CD14-positive monocyte (primary cell): Measurements from ENCODE around the gene IZUMO2. TPM values are rescaled to one million over a fixed set of nuclear protein-coding genes. Genes with fewer than 3 reads are reported as not detected.

ENCODE experiments used
- DNase-seq, 3 donors: peaks; one replicate each; pipeline ENCODE4 v3.0.0-alpha.2; 2011 to 2022
- H2AFZ ChIP-seq: 2 replicates; pipeline ENCODE4 v1.6.0; 2012; ENCODE audit warnings: mild to moderate bottlenecking, low read depth, low read length, inconsistent platforms; ENCODE audit not compliant: insufficient read depth, poor library complexity, severe bottlenecking
- H3K27ac ChIP-seq, 2 donors: 1 replicate in 1 of 2; 2 replicates in 1 of 2; pipeline ENCODE4 v1.5.1; 2012 to 2013; ENCODE audit warnings: low read length in 2 of 2, control low read depth in 1 of 2, inconsistent platforms in 1 of 2, low read depth in 1 of 2, mild to moderate bottlenecking in 1 of 2
- H3K27me3 ChIP-seq, 2 donors: one replicate each; pipeline versions ENCODE4 v1.6.0 to v1.6.1; 2011 to 2013; ENCODE audit warnings: low read length in 2 of 2; ENCODE audit not compliant: control insufficient read depth in 2 of 2, insufficient read depth in 2 of 2
- H3K36me3 ChIP-seq, 2 donors: replicated peaks in 1 of 2; 1 replicate in 1 of 2; 2 replicates in 1 of 2; pipeline versions ENCODE4 v1.5.1 to v1.6.1; 2012 to 2013; ENCODE audit warnings: low read length in 2 of 2, control low read depth in 1 of 2, inconsistent platforms in 1 of 2, mild to moderate bottlenecking in 1 of 2; ENCODE audit not compliant: insufficient read depth in 2 of 2, control insufficient read depth in 1 of 2
- H3K4me1 ChIP-seq, 2 donors: 1 replicate in 1 of 2; 2 replicates in 1 of 2; pipeline versions ENCODE4 v1.5.1 to v1.6.1; 2012 to 2013; ENCODE audit warnings: low read length in 2 of 2, control low read depth in 1 of 2, inconsistent platforms in 1 of 2, mild to moderate bottlenecking in 1 of 2, moderate library complexity in 1 of 2; ENCODE audit not compliant: insufficient read depth in 2 of 2, control insufficient read depth in 1 of 2
- H3K4me2 ChIP-seq: replicated peaks from 2 replicates; pipeline ENCODE3; 2012; ENCODE audit warnings: low read length, moderate library complexity, mild to moderate bottlenecking; ENCODE audit not compliant: poor library complexity, severe bottlenecking; ENCODE audit errors: extremely low read depth
- H3K4me3 ChIP-seq, 3 experiments: fragments of 200-600 bp in 1 of 3; sonication (generic) in 1 of 3; replicated peaks in 1 of 3; 1 replicate in 2 of 3; 2 replicates in 1 of 3; pipeline ENCODE4 v1.5.1; 2011 to 2013; ENCODE audit warnings: low read length in 3 of 3, mild to moderate bottlenecking in 3 of 3, control low read depth in 2 of 3, low read depth in 2 of 3, inconsistent platforms in 1 of 3, moderate library complexity in 1 of 3
- H3K79me2 ChIP-seq: 2 replicates; pipeline ENCODE4 v1.6.0; 2012; ENCODE audit warnings: mild to moderate bottlenecking, control low read depth, inconsistent platforms, low read length, moderate library complexity; ENCODE audit not compliant: insufficient read depth
- H3K9ac ChIP-seq: 2 replicates; pipeline ENCODE4 v1.6.0; 2017; ENCODE audit warnings: low read length, mild to moderate bottlenecking; ENCODE audit not compliant: insufficient read depth, poor library complexity, severe bottlenecking
- H3K9me3 ChIP-seq, 2 donors: replicated peaks in 1 of 2; 1 replicate in 1 of 2; 2 replicates in 1 of 2; pipeline versions ENCODE4 v1.5.1 to v1.6.1; 2012 to 2013; ENCODE audit warnings: low read length in 2 of 2, control low read depth in 1 of 2; ENCODE audit not compliant: control insufficient read depth in 1 of 2, insufficient read depth in 1 of 2
- H4K20me1 ChIP-seq: 2 replicates; pipeline ENCODE4 v1.6.0; 2012; ENCODE audit warnings: mild to moderate bottlenecking, low read length, control low read depth, moderate library complexity; ENCODE audit not compliant: insufficient read depth
- H3K27ac Mint-ChIP-seq, 7 donors: one replicate each; pipeline ENCODE4 v1.8.0; 2020; ENCODE audit warnings: mild to moderate bottlenecking in 7 of 7, mixed read lengths in 7 of 7, moderate library complexity in 6 of 7, inconsistent platforms in 2 of 7
- H3K27me3 Mint-ChIP-seq, 3 donors: one replicate each; pipeline ENCODE4 v1.8.0; 2021 to 2022; ENCODE audit warnings: low read depth in 3 of 3, mild to moderate bottlenecking in 3 of 3, mixed read lengths in 3 of 3, moderate library complexity in 3 of 3, inconsistent platforms in 1 of 3
- H3K36me3 Mint-ChIP-seq, 2 donors: one replicate each; pipeline ENCODE4 v1.8.0; 2020; ENCODE audit warnings: mixed read lengths in 2 of 2, inconsistent platforms in 1 of 2, mild to moderate bottlenecking in 1 of 2
- H3K4me1 Mint-ChIP-seq: one replicate; pipeline ENCODE4 v1.8.0; 2020; ENCODE audit warnings: mild to moderate bottlenecking, mixed read lengths
- H3K4me3 Mint-ChIP-seq, 2 donors: one replicate each; pipeline ENCODE4 v1.8.0; 2020; ENCODE audit warnings: mild to moderate bottlenecking in 2 of 2, mixed read lengths in 2 of 2, moderate library complexity in 1 of 2
- H3K9me3 Mint-ChIP-seq, 7 donors: one replicate each; pipeline ENCODE4 v1.8.0; 2020 to 2022; ENCODE audit warnings: mixed read lengths in 7 of 7, mild to moderate bottlenecking in 6 of 7, moderate library complexity in 6 of 7, inconsistent platforms in 2 of 7
- WGBS: methylation state at CpG from one replicate; pipeline ENCODE4 v1.1.5; 2013; ENCODE audit warnings: missing lambda C conversion rate; ENCODE audit not compliant: insufficient coverage; 5-methylcytosine and 5-hydroxymethylcytosine counted together
- intact Hi-C, 2 donors: fragments of 100-400 bp; cut with micrococcal nuclease; formaldehyde crosslinking; loops; one replicate each; pipeline versions ENCODE4 v1.15.0 to v1.15.1; 2023
- polyA plus RNA-seq, 3 donors: library from polyadenylated mRNA; depleted of rRNA in 1 of 3; unstranded in 2 of 3; stranded (reverse) in 1 of 3; fragments of 300-500 nt in 2 of 3; fragments of >200 nt in 1 of 3; fragmentation: Illumina TruSeq in 2 of 3; gene quantifications; 1 replicate in 2 of 3; 2 replicates in 1 of 3; pipeline ENCODE4 v1.2.3, GENCODE V29; 2012 to 2021
- TF ChIP-seq, protein P1 (sequence below): fragments of 200-600 bp; IDR thresholded peaks from one replicate; pipeline ENCODE4 v1.8.0; 2022; ENCODE audit warnings: antibody characterized with exemption, mild to moderate bottlenecking

IZUMO2 gene
- polyA plus RNA-seq, 3 donors = not detected

DNA sequence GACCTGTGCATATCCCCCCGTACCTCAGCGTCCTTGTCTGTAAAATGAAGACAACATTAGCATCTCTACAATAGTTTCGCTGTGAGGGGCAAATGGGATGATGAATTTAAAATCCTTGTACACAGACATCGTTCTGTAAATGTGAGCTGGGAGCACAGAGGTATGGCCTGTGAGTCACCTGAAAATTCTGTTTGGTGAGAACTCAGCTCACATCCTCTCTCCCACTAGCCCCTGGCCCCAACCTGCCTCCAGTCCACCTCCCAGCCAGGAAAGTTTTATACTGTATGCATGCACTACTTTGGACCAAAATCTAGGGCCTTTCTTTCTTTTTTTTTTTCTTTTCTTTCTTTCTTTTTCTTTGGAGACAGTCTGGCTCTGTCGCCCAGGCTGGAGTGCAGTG is 8.7 kb upstream of the IZUMO2 start:
- TF ChIP-seq, protein P1, sequence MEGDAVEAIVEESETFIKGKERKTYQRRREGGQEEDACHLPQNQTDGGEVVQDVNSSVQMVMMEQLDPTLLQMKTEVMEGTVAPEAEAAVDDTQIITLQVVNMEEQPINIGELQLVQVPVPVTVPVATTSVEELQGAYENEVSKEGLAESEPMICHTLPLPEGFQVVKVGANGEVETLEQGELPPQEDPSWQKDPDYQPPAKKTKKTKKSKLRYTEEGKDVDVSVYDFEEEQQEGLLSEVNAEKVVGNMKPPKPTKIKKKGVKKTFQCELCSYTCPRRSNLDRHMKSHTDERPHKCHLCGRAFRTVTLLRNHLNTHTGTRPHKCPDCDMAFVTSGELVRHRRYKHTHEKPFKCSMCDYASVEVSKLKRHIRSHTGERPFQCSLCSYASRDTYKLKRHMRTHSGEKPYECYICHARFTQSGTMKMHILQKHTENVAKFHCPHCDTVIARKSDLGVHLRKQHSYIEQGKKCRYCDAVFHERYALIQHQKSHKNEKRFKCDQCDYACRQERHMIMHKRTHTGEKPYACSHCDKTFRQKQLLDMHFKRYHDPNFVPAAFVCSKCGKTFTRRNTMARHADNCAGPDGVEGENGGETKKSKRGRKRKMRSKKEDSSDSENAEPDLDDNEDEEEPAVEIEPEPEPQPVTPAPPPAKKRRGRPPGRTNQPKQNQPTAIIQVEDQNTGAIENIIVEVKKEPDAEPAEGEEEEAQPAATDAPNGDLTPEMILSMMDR = no peak
- Histone ChIP-seq H3K9ac (no peak overlapping the region), H3K36me3 (no peaks in the 10 kb centered on the region), H3K4me3 (no peak overlapping the region), H2AFZ (no peak overlapping the region), H3K79me2 (no peaks in the 10 kb centered on the region), H3K27ac (no peak overlapping the region), H3K27me3 (no peaks in the 10 kb centered on the region), H3K4me2 (no peak overlapping the region), H3K9me3 (no peaks in the 10 kb centered on the region), H4K20me1 (no peaks in the 10 kb centered on the region), H3K4me1 (no peaks in the 10 kb centered on the region)
- no peak overlapping the region for H3K4me3 Mint-ChIP-seq
- DNase-seq = no peak
- H3K36me3 Mint-ChIP-seq = no peaks in the 10 kb centered on the region
- WGBS = 100% methylated on average over 1 of the region's 5 CpGs
- intact Hi-C loops = no loop called here
- peaks cover 0 to 9% (median 2%) of the 10 kb centered on the region in 7 donors for H3K9me3 Mint-ChIP-seq
- no peak overlapping the region for H3K27ac Mint-ChIP-seq
- peaks cover 2 to 3% (median 3%) of the 10 kb centered on the region in 3 donors for H3K27me3 Mint-ChIP-seq
- no peaks in the 10 kb centered on the region for H3K4me1 Mint-ChIP-seq

DNA sequence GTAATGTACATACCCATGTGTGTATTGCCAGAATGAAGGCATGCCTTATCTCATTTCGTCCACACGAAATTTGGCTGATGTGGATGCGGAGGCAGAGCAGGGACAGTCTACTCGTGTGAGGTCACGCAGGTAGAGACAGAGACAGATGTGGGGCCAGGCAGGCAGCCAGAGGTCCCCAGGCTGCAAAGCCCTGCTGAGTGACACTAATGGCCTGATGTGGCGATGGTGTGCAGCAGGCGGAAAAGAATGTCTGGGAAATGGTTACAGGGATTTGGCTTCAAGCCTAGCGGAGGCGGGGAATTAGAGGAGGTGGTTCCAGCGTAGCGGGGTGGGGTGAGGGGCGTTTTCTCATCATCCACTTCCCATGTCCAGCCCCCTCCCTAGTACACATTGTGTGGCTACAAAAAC is 4.2 kb upstream of the IZUMO2 start:
- peaks cover 1% of the 10 kb centered on the region for H3K4me1 Mint-ChIP-seq
- H3K36me3 ChIP-seq = no peaks in the 10 kb centered on the region
- 82% methylated on average over 7 of the region's 12 CpGs for WGBS

More for the DNA sequence above, 4.2 kb upstream of the IZUMO2 start:
- no peak overlapping the region for H2AFZ ChIP-seq
- H3K9ac ChIP-seq = no peak overlapping the region
- H3K4me1 ChIP-seq = no peaks in the 10 kb centered on the region
- TF ChIP-seq, protein P1 = no peak
- Mint-ChIP-seq H3K27ac (peak overlapping the region in 1 of 7 donors; percentile 78), H3K36me3 (no peaks in the 10 kb centered on the region), H3K4me3 (no peak overlapping the region), H3K9me3 (peaks cover 0 to 4% (median 0%) of the 10 kb centered on the region in 7 donors), H3K27me3 (peaks cover 2 to 17% (median 10%) of the 10 kb centered on the region in 3 donors)
- no peaks in the 10 kb centered on the region for H3K79me2 ChIP-seq
- no peak for DNase-seq
- no peaks in the 10 kb centered on the region for H3K9me3 ChIP-seq
- no peaks in the 10 kb centered on the region for H4K20me1 ChIP-seq
- no peak overlapping the region for H3K4me3 ChIP-seq
- intact Hi-C loops = no loop called here
- peaks cover 0 to 5% of the 10 kb centered on the region in 2 donors for H3K27me3 ChIP-seq
- H3K27ac ChIP-seq = no peak overlapping the region
- H3K4me2 ChIP-seq = no peak overlapping the region
